HEK293T (cell line): ENCODE results near the gene NKAPD1.

Experiments
- CTBP1 ChIP-seq: fragments of 450-650 bp; IDR thresholded peaks from 2 replicates; pipeline ENCODE4 v1.6.1; 2016; ENCODE audit warnings: borderline replicate concordance
- L3MBTL2 ChIP-seq: fragments of 450-650 bp; conservative IDR thresholded peaks from 2 replicates; pipeline ENCODE4 v1.6.1; 2016; ENCODE audit warnings: mild to moderate bottlenecking

GRCh38 chr11:112096194-112096593, 22.1 kb downstream of the NKAPD1 start:
- no peak for TF ChIP-seq L3MBTL2
- TF ChIP-seq CTBP1: no peak
